ENCODE results near the gene JMJD7.
A peak's percentile ranks its signal among the peaks of the same experiment; 100 is the strongest.

GRCh38 chr15:41852736-41853590 is 25.1 kb downstream of the JMJD7 start:
- TF ChIP-seq CTCF (IDR thresholded peaks at IDR 0.05 in 8 of 11, conservative IDR thresholded peaks at IDR 0.05 in 3 of 11) = no peak
- peak in 1 of 3 donors; percentile 3 for TF ChIP-seq POLR2AphosphoS5 (IDR thresholded peaks at IDR 0.05)
